SK-N-SH treated with all-trans-retinoic acid at 6 μM for 48 hours (cell line): ENCODE results near the gene MED27.

Experiments
- ESRRG ChIP-seq: fragments of 250-450 bp; sonication (Bioruptor Pico); IDR thresholded peaks from 2 replicates; pipeline ENCODE4 v1.6.1; 2021; ENCODE audit warnings: mild to moderate bottlenecking
- ZFP3 ChIP-seq: fragments of 250-450 bp; sonication (Bioruptor Pico); IDR thresholded peaks from 2 replicates; pipeline ENCODE4 v1.5.0; 2020; ENCODE audit warnings: mild to moderate bottlenecking, moderate library complexity
- ZFP30 ChIP-seq: fragments of 450-650 bp; formaldehyde crosslinking; IDR thresholded peaks from 2 replicates; pipeline ENCODE4 v1.5.0; 2022; ENCODE audit warnings: mild to moderate bottlenecking, moderate library complexity
- TF ChIP-seq, protein P1 (sequence below): fragments of 250-450 bp; sonication (Bioruptor Pico); IDR thresholded peaks from 2 replicates; pipeline ENCODE4 v1.5.1; 2020; ENCODE audit warnings: low read depth, mild to moderate bottlenecking, moderate library complexity

DNA sequence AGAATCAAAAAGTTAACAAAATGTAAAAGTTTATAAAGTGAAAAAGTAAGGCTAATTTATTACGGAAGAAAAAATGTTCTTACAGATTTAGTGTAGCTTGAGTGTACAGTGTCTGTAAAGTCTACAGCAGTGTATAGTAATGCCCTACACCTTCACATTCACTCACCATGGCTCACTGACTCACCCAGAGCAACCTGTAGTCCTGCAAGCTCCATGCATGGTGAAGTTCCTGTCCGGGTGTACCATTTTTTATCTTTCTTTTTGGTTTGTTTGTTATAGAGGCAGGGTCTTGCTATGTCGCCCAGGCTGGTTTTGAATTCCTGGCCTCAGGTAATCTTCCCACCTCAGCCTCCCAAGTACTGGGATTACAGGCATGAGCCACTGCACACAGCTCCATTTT, 93.6 kb downstream of the MED27 start:
- no peak for TF ChIP-seq ZFP30 (CRISPR knock-in tag)
- TF ChIP-seq ESRRG (CRISPR knock-in tag): no peak
- TF ChIP-seq, protein P1, sequence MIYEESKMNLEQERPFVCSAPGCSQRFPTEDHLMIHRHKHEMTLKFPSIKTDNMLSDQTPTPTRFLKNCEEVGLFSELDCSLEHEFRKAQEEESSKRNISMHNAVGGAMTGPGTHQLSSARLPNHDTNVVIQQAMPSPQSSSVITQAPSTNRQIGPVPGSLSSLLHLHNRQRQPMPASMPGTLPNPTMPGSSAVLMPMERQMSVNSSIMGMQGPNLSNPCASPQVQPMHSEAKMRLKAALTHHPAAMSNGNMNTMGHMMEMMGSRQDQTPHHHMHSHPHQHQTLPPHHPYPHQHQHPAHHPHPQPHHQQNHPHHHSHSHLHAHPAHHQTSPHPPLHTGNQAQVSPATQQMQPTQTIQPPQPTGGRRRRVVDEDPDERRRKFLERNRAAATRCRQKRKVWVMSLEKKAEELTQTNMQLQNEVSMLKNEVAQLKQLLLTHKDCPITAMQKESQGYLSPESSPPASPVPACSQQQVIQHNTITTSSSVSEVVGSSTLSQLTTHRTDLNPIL (CRISPR knock-in tag): no peak
- no peak for TF ChIP-seq ZFP3
